Germinal center (tissue), 1 donor: ENCODE data around the gene F2RL1.
A peak's percentile ranks its signal among the peaks of the same experiment; 100 is the strongest.
"Not testable (repeated sequence)": the region's sequence is repeated elsewhere in the genome, so short reads cannot be mapped to it uniquely, and the experiment has no call there.

Experiments used
- DNase-seq: peaks from one replicate; pipeline ENCODE4 v3.0.0; 2012; ENCODE audit warnings: mixed read lengths, low spot score

Gene F2RL1

GRCh38 chr5:76818844-76819831, at the start of gene F2RL1:
TSS of gene F2RL1 (plus strand) at chr5:76819030. CDS start at chr5:76819183, 153 bp downstream.
- DNase-seq: peak; percentile 35

- DNase-seq: not testable (repeated sequence)
These were observed 47.8 kb upstream of the F2RL1 start for GRCh38 chr5:76771041-76771440.

- DNase-seq: no peak
These were observed 47.0 kb upstream of the F2RL1 start for GRCh38 chr5:76771705-76772405.

- DNase-seq: no peak
These were observed 42.9 kb upstream of the F2RL1 start for GRCh38 chr5:76775921-76776320.

GRCh38 chr5:76776391-76776790, 42.4 kb upstream of the F2RL1 start:
- DNase-seq: no peak

GRCh38 chr5:76780616-76781015, 38.2 kb upstream of the F2RL1 start:
- not testable (repeated sequence) for DNase-seq

GRCh38 chr5:76781775-76782174, 37.1 kb upstream of the F2RL1 start:
- no peak for DNase-seq

GRCh38 chr5:76782444-76782843, 36.4 kb upstream of the F2RL1 start:
- no peak for DNase-seq

- DNase-seq: no peak
These were observed 31.6 kb upstream of the F2RL1 start for GRCh38 chr5:76787237-76787636.

GRCh38 chr5:76788362-76788761, 30.5 kb upstream of the F2RL1 start:
- DNase-seq: no peak

GRCh38 chr5:76789275-76789674, 29.6 kb upstream of the F2RL1 start:
- DNase-seq: not testable (repeated sequence)

- no peak for DNase-seq
These were observed 28.7 kb upstream of the F2RL1 start for GRCh38 chr5:76789991-76790581.

- no peak for DNase-seq
These were observed 28.1 kb upstream of the F2RL1 start for GRCh38 chr5:76790632-76791290.

GRCh38 chr5:76791461-76791860, 27.4 kb upstream of the F2RL1 start:
- no peak for DNase-seq

GRCh38 chr5:76794871-76795270, 24.0 kb upstream of the F2RL1 start:
- DNase-seq: no peak

- no peak for DNase-seq
These were observed 19.2 kb upstream of the F2RL1 start for GRCh38 chr5:76799588-76799987.

GRCh38 chr5:76800579-76800978, 18.3 kb upstream of the F2RL1 start:
- DNase-seq: no peak

- no peak for DNase-seq
These were observed 17.5 kb upstream of the F2RL1 start for GRCh38 chr5:76801159-76801802.

- DNase-seq: no peak
These were observed 17.0 kb upstream of the F2RL1 start for GRCh38 chr5:76801803-76802195.

GRCh38 chr5:76804266-76804665, 14.6 kb upstream of the F2RL1 start:
- no peak for DNase-seq

GRCh38 chr5:76805821-76806505, 12.9 kb upstream of the F2RL1 start:
- no peak for DNase-seq
